HEK293 (cell line): Measurements from ENCODE around the gene CSTF1.

ENCODE experiments used
- KLF16 ChIP-seq: fragments of 450-650 bp; formaldehyde crosslinking; IDR thresholded peaks from 2 replicates; pipeline ENCODE4 v1.5.1; 2017; ENCODE audit warnings: missing biosample characterization, missing genetic modification characterization
- SCRT1 ChIP-seq: fragments of 450-650 bp; formaldehyde crosslinking; IDR thresholded peaks from 2 replicates; pipeline ENCODE4 v1.5.1; 2016; ENCODE audit warnings: missing biosample characterization, missing genetic modification characterization, borderline replicate concordance
- ZBTB7A ChIP-seq: fragments of 450-650 bp; formaldehyde crosslinking; IDR thresholded peaks from 2 replicates; pipeline ENCODE4 v1.5.1; 2016; ENCODE audit warnings: low read depth, missing biosample characterization, missing genetic modification characterization
- ZBTB8A ChIP-seq: fragments of 450-650 bp; formaldehyde crosslinking; IDR thresholded peaks from 2 replicates; pipeline ENCODE4 v1.5.1; 2016; ENCODE audit warnings: missing biosample characterization, missing genetic modification characterization
- ZNF10 ChIP-seq: fragments of 450-650 bp; formaldehyde crosslinking; IDR thresholded peaks from 2 replicates; pipeline ENCODE4 v1.5.1; 2017; ENCODE audit warnings: missing biosample characterization, missing genetic modification characterization
- ZNF175 ChIP-seq: fragments of 450-650 bp; formaldehyde crosslinking; IDR thresholded peaks from 2 replicates; pipeline ENCODE4 v1.5.1; 2016; ENCODE audit warnings: missing biosample characterization, missing genetic modification characterization
- ZNF423 ChIP-seq: fragments of 450-650 bp; formaldehyde crosslinking; IDR thresholded peaks from 2 replicates; pipeline ENCODE4 v1.5.1; 2016; ENCODE audit warnings: missing biosample characterization, missing genetic modification characterization
- ZSCAN30 ChIP-seq: fragments of 450-650 bp; IDR thresholded peaks from 2 replicates; pipeline ENCODE4 v1.5.1; 2018; ENCODE audit warnings: missing biosample characterization, mild to moderate bottlenecking, missing genetic modification characterization, moderate library complexity
- TF ChIP-seq, protein P1 (sequence below): fragments of 450-650 bp; formaldehyde crosslinking; IDR thresholded peaks from 2 replicates; pipeline ENCODE4 v1.5.1; 2016; ENCODE audit warnings: missing biosample characterization, missing genetic modification characterization

- TF ChIP-seq ZBTB8A (tag by site-specific recombination) (no peak), KLF16 (tag by site-specific recombination) (no peak), SCRT1 (tag by site-specific recombination) (no peak), ZNF423 (no peak), ZNF10 (tag by site-specific recombination) (no peak), ZSCAN30 (tag by site-specific recombination) (no peak), ZBTB7A (tag by site-specific recombination) (no peak), ZNF175 (tag by site-specific recombination) (no peak)
- TF ChIP-seq, protein P1, sequence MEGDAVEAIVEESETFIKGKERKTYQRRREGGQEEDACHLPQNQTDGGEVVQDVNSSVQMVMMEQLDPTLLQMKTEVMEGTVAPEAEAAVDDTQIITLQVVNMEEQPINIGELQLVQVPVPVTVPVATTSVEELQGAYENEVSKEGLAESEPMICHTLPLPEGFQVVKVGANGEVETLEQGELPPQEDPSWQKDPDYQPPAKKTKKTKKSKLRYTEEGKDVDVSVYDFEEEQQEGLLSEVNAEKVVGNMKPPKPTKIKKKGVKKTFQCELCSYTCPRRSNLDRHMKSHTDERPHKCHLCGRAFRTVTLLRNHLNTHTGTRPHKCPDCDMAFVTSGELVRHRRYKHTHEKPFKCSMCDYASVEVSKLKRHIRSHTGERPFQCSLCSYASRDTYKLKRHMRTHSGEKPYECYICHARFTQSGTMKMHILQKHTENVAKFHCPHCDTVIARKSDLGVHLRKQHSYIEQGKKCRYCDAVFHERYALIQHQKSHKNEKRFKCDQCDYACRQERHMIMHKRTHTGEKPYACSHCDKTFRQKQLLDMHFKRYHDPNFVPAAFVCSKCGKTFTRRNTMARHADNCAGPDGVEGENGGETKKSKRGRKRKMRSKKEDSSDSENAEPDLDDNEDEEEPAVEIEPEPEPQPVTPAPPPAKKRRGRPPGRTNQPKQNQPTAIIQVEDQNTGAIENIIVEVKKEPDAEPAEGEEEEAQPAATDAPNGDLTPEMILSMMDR (tag by site-specific recombination) = no peak
These were observed 23.9 kb upstream of the CSTF1 start for GRCh38 chr20:56368351-56369134.
